KOPT-K1 (cell line): ENCODE data around the gene MYCBPAP.

Source experiments
- H3K27ac ChIP-seq: fragments of 200-600 bp; sonication (generic); 2 replicates; pipeline ENCODE4 v1.5.1; 2016; ENCODE audit warnings: antibody characterized with exemption, mild to moderate bottlenecking, low read depth, low read length; ENCODE audit not compliant: poor library complexity, severe bottlenecking
- H3K36me3 ChIP-seq: fragments of 200-600 bp; sonication (generic); 2 replicates; pipeline ENCODE4 v1.5.1; 2017; ENCODE audit warnings: antibody characterized with exemption, mild to moderate bottlenecking, low read length, moderate library complexity; ENCODE audit not compliant: insufficient read depth
- H3K9me3 ChIP-seq: fragments of 200-600 bp; sonication (generic); 2 replicates; pipeline ENCODE4 v1.5.1; 2017; ENCODE audit warnings: antibody characterized with exemption, low read length, mild to moderate bottlenecking; ENCODE audit not compliant: insufficient read depth, poor library complexity, severe bottlenecking

Gene MYCBPAP

DNA sequence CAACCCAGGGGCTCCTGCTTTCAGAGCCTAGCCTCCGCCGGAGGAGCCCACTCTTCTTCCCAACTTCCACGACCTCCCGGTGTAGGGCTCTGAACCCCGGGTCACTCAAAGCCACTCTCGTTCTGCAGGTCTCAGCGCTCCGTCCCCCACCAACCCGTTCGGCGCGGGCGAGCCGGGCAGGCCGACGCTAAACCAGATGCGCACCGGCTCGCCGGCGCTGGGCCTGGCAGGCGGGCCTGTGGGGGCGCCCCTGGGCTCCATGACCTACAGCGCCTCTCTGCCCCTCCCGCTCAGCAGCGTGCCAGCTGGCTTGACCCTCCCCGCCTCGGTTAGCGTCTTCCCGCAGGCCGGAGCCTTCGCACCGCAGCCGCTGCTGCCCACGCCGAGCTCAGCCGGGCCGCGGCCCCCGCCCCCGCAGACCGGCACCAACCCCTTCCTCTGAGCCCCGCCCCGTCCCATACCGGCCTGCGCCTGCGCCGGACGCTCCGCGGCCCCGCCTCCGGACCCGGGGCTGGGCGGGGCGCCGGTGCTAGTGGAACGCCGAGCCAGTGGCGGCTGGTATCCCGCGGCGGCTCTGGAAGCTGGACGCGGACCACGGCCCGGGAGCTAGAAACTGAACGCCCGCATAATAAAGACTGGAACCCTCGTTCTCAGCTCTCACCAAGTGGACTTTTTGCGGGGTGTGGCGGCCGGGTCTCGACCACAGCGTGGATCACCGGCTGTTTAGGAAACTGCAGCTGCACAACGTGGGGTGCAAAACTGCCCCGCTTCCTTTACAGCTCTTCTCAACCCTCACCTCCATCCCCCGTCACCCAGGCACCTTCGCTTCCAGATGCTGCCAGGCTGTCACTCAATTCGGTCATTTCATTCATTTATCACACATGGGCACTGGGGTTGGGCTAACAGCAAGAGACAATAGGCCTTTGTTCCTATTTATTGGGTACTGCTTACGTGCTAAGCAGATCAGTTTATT lies 33.8 kb downstream of the MYCBPAP start:
- Histone ChIP-seq H3K36me3 (no peaks in the 10 kb centered on the region), H3K9me3 (no peaks in the 10 kb centered on the region), H3K27ac (no peak overlapping the region)

DNA sequence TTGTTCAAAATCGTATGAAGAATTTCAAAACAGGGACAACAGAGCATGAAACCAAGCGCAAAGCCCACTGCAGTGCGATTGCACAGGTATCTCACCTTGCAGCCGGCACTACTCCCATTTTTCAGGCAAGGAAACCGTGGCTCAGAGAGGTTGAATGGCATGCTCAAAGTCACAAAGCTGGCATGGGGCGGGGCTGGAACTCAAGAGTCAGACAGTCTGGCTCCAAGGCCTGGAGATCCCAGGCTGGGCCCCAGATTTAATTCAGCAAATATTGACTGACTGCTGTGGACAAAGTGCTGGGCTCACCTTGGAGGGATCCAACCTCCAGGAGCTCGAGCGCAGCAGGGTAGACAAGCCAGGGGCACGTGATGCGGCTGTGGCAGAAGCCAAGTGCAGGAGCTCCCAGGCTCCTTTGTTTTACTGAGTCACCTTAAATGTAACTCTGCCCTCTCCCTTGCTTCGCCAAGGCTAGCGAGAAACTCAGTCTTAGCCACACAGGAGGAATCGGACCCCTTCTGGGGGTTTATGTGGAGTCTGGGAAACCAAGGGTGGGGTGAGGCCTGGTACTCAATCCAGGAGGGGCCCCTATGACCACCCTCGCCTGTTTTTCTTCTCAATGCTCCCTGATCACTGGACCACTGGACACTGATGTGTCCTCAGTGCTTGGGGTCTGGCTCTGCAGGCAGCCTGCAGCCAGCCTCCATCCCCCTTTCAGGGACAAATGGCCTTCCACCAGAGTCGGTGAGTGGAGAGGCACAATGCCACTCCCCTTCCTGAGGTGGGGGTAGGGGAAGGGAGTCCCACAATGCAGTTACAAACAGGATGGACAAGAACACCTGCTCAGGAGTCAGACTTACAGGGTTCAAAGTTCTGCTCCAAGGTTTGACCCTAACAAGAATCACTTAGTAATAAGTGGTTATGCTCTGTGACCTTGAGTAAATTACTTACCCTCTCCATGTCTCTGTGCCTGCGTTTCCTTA lies 34.8 kb downstream of the MYCBPAP start:
- no peaks in the 10 kb centered on the region for H3K36me3 ChIP-seq
- H3K9me3 ChIP-seq = no peaks in the 10 kb centered on the region
- no peak overlapping the region for H3K27ac ChIP-seq

DNA sequence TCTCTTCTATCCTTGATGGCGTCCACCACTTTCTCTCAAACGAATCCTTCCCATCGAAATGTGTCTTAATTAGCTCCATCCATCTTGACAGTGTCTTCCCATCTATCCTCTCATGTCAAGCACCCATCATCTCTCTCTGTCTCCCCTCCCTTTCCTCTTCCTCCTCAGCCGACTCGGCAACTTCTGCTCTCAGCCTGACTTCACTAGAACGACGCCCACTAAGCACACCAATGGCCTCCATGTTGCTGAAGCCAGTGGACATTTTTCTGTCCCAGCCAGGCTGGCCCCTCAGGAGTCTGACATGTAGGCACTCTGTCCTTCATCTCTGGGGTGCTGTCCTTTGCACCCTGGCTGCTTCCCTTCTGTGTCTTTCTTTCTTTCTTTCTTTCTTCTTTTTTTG lies 36.3 kb downstream of the MYCBPAP start:
- Histone ChIP-seq H3K9me3 (no peaks in the 10 kb centered on the region), H3K27ac (no peak overlapping the region), H3K36me3 (no peaks in the 10 kb centered on the region)

DNA sequence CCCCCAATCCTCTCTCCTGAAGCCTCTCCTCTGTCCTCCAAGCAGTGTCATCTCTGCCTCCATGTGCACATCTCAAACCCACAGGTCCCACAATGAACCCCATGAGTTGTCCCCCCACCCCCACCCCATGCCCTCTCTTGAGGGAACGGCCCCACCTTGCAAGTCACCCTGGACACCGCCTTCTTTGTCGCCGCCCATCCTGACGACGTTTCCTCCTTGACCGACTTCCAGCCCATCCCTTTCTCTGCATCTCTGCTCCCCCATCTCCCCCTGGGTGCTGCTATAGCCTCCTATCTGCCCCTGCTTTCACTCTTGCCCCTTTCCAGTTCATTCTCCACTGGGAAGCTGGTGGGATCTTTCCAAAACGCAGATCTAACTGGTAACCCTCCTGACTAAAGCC lies 37.1 kb downstream of the MYCBPAP start:
- no peaks in the 10 kb centered on the region for H3K9me3 ChIP-seq
- H3K36me3 ChIP-seq = no peaks in the 10 kb centered on the region
- no peak overlapping the region for H3K27ac ChIP-seq

DNA sequence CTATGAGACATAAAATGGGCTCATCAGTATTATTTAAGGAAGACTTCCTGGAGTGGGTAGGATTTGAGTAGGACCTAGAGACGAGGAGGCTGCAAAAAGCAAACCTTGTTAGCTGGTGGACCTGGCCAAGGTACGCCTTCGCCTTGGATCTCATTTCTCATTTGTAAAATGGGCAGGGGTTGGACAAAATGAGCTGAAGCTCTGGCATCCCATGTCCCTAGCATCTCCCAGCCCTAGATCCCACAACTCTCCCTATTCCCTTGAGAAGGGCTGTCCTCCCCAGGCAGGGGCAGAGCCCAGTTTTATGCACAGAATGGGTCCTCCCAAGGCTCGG lies 38.4 kb downstream of the MYCBPAP start:
- Histone ChIP-seq H3K36me3 (no peaks in the 10 kb centered on the region), H3K27ac (no peak overlapping the region), H3K9me3 (no peaks in the 10 kb centered on the region)

DNA sequence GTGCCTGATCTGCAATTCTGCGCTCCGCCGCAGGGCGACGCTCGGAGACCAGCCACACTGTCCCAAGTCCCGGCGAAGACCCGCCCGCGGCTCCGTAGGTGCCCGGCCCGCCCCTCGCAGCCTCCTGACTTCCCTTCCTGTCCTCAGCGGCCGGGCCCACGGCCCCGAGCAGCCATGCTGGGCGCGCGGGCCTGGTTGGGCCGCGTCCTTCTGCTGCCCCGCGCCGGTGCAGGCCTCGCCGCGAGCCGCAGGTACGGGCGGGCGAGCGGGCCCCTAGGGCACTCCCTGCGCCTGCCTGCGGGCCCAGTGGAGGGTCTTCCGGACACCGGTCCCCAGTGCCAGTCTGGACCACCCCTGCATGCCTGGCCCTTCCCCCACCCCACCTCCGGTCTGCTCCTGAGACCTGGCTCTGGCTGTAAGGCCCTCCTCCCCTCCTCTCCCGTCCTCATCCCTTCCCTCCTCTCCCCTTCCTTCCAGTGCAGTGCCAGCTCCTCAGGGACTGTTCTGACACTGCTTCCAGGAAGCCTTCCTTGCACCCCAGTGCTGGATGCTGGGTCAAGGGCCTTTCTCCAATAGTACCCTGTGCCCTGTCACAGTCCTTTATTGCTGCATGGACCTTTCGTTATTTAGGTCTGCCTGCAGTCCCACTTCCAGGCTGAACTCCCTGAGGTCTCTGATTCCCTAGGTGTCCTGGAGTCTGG lies 38.9 kb downstream of the MYCBPAP start, which contains the start of gene SPATA20:
TSS of gene SPATA20 (plus strand) at position 140 of the 701 bp plus-strand sequence. CDS start at position 175, 35 bp downstream.
- H3K9me3 ChIP-seq = no peaks in the 10 kb centered on the region
- no peaks in the 10 kb centered on the region for H3K36me3 ChIP-seq
- no peak within 1 kb of the TSS for H3K27ac ChIP-seq

DNA sequence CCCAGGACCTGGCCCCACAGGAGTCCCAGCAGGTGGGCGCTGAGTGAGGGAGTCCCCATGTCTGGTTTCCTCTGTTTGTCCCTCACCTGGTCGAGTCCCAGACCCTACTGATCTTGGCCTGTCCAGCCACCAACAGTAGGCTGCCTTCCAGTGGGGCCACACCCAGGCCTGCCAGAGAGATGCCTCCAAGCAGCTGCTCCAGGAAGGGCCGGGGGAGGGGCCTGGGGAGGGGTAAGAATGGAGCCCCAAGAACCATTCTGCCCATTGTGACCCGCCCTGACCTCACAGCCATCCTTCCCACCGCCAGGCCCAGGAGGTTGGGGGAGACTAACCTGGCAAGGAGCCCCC lies 39.5 kb downstream of the MYCBPAP start:
- Histone ChIP-seq H3K27ac (no peak overlapping the region), H3K9me3 (no peaks in the 10 kb centered on the region), H3K36me3 (no peaks in the 10 kb centered on the region)

DNA sequence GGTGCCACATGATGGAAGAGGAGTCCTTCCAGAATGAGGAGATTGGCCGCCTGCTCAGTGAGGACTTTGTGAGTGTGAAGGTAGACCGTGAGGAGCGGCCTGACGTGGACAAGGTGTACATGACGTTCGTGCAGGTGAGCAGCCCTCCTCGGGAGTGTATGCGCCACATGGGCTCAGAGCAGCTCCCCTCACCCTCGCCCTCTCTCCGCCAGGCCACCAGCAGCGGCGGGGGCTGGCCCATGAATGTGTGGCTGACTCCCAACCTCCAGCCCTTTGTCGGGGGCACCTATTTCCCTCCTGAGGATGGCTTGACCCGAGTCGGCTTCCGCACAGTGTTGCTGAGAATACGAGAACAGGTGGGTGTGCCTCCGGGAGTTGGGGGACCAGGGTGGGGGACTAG lies 40.6 kb downstream of the MYCBPAP start:
- Histone ChIP-seq H3K27ac (no peak overlapping the region), H3K36me3 (no peaks in the 10 kb centered on the region), H3K9me3 (no peaks in the 10 kb centered on the region)

DNA sequence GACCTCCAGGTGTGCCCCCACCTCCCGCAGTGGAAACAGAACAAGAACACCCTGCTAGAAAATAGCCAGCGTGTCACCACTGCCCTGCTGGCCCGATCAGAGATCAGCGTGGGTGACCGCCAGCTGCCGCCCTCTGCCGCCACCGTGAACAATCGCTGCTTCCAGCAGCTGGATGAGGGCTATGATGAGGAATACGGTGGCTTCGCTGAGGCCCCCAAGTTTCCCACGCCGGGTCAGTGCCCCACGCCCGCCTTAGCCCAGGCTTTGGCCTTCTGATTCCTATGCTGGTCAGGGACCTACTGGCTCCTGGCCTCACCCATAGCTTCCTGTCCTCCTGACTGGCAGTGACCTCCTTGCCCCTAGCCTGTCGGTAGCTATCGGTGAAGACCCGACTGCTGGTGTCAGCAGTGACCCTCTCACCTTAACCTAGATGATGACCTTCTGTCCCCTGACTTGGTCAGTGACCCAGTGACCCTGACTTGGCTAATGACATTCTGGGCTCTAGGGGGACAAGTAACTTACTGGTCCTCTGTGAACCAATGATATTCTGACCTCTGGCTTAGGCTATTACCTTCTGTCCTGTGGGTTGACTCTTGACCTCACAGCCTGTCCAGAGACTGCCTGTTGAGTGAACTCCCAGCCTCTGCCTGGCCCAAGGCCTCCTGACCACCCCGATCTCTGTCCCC lies 41.2 kb downstream of the MYCBPAP start:
- Histone ChIP-seq H3K27ac (no peak overlapping the region), H3K9me3 (no peaks in the 10 kb centered on the region)

DNA sequence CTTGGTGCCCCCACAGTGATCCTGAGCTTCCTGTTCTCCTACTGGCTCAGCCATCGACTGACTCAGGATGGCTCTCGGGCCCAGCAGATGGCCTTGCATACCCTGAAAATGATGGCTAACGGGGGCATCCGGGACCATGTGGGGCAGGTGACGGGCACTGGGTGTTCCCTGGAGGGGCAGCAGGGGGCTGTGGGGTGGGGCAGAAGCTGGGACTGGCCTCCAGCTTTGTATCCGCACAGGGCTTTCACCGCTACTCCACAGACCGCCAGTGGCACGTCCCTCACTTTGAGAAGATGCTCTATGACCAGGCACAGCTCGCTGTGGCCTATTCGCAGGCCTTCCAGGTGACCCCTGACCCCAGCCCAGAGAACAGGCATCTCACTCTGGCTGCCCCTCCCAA lies 41.7 kb downstream of the MYCBPAP start:
- no peaks in the 10 kb centered on the region for H3K36me3 ChIP-seq
- H3K27ac ChIP-seq = no peak overlapping the region
- no peaks in the 10 kb centered on the region for H3K9me3 ChIP-seq

More for the DNA sequence above, 41.2 kb downstream of the MYCBPAP start:
- H3K36me3 ChIP-seq = no peaks in the 10 kb centered on the region

DNA sequence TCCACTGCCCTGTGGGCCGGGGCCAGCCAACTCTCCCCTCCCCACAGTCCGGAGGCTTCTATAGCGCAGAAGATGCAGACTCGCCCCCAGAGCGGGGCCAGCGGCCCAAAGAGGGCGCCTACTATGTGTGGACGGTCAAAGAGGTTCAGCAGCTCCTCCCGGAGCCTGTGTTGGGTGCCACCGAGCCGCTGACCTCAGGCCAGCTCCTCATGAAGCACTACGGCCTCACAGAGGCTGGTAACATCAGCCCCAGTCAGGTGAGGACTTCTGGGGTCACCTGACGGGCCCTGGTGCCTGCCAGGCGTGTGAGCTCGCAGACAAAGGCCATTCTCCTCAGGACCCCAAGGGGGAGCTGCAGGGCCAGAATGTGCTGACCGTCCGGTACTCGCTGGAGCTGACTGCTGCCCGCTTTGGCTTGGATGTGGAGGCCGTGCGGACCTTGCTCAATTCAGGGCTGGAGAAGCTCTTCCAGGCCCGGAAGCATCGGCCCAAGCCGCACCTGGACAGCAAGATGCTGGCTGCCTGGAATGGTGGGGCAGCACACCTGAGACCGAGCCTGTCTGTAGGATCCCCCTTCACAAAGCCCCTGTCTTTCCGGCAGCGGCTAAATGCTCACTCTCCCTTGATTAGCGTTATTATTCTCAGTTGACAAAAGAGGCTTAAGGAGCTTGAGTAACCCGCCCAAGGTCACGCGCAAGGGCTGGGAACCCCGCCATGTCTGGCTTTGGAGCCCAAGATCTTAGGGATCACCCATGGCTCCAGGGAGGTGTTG lies 42.6 kb downstream of the MYCBPAP start:
- Histone ChIP-seq H3K9me3 (no peaks in the 10 kb centered on the region), H3K36me3 (no peaks in the 10 kb centered on the region), H3K27ac (no peak overlapping the region)

DNA sequence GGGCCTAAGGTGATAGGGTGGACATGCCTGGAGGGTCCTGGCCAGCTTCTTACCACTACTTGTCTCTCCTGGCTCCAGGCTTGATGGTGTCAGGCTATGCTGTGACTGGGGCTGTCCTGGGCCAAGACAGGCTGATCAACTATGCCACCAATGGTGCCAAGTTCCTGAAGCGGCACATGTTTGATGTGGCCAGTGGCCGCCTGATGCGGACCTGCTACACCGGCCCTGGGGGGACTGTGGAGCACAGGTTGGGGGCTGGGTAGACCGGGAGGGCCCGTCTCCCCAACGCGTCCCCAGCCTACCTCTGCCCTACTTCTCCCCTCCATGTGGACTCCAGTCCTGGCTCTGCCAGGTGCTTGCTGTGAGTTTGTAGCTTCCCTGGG lies 43.2 kb downstream of the MYCBPAP start:
- H3K9me3 ChIP-seq = no peaks in the 10 kb centered on the region
- no peak overlapping the region for H3K27ac ChIP-seq
- no peaks in the 10 kb centered on the region for H3K36me3 ChIP-seq

DNA sequence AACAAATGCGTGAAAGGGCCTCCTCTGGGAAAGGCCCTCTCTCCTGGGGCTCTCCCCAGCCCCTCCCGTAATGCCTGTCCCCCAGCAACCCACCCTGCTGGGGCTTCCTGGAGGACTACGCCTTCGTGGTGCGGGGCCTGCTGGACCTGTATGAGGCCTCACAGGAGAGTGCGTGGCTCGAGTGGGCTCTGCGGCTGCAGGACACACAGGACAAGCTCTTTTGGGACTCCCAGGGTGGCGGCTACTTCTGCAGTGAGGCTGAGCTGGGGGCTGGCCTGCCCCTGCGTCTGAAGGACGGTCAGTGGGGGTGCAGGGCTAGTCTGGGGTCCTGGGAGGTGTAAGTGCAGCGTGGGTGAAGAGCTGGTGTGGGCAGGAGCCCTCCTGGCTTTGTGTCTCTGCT lies 43.6 kb downstream of the MYCBPAP start:
- H3K27ac ChIP-seq = no peak overlapping the region
- no peaks in the 10 kb centered on the region for H3K36me3 ChIP-seq
- H3K9me3 ChIP-seq = no peaks in the 10 kb centered on the region

DNA sequence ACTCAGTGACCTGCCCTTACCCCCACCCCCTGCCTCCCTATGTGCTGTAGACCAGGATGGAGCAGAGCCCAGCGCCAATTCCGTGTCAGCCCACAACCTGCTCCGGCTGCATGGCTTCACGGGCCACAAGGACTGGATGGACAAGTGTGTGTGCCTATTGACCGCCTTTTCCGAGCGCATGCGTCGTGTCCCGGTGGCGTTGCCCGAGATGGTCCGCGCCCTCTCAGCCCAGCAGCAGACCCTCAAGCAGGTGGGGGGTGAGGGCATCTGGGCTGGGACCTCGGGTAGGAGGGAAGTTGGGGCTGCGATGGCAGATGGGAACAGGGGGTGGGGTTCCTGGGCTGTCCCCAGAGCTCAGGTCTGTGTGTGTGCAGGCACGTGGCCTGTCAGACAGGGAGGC lies 46.0 kb downstream of the MYCBPAP start:
- H3K27ac ChIP-seq = no peak overlapping the region
- no peaks in the 10 kb centered on the region for H3K36me3 ChIP-seq
- no peaks in the 10 kb centered on the region for H3K9me3 ChIP-seq
